ENCODE data around the gene ARSG. TPM values are rescaled to one million over a fixed set of nuclear protein-coding genes. Genes with fewer than 3 reads are reported as not detected.

ARSG gene
- total and polyA plus RNA-seq, 2 of the 13 experiments (the other 11 are each of a cell fraction or from before 2014, with no cell fraction given), result 3.7 to 15.2 TPM

DNA sequence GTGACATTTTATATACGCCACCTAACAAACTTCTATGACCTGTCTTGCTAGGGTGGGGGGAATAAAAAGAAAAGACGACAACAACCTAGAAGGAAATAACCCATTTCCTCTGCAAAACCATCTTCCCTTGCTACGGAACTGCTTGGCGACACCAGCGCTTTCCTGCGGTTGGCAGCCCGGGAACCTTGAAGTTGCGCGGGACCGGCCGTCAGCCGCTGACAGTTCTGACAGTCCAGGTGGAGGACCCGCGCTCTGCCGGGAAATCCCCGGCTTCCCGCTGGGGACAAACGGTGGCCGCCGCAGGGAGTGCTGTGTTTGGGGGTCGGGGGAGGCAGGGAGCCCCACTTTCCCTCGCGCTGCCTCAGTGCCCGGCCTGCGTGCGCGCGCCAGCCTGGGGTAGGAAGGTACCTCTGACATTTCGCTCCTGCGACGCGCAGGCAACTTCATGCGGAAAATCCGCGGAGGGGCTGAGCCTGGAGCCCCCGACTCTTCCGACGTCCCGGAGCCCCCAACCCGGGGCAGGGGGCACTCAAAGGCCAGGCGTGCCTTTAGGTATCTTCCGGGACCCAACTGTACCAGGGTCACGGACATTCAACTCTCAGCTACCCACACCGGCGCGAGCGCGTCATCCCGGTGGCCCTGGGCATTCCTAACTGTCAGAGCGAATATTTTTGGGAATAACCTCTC lies 884 bp upstream of the ARSG start (continued):
- TF ChIP-seq, protein P1, sequence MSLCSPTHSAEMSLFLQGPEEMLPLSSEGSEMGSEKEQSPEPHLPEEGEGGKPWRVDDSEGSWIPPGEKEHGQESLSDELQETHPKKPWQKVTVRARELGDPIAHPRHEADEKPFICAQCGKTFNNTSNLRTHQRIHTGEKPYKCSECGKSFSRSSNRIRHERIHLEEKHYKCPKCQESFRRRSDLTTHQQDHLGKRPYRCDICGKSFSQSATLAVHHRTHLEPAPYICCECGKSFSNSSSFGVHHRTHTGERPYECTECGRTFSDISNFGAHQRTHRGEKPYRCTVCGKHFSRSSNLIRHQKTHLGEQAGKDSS (CRISPR knock-in tag; IDR thresholded peaks at IDR 0.05; ENCODE audit: borderline replicate concordance, low read depth), result no peak
- TF ChIP-seq, protein P2, sequence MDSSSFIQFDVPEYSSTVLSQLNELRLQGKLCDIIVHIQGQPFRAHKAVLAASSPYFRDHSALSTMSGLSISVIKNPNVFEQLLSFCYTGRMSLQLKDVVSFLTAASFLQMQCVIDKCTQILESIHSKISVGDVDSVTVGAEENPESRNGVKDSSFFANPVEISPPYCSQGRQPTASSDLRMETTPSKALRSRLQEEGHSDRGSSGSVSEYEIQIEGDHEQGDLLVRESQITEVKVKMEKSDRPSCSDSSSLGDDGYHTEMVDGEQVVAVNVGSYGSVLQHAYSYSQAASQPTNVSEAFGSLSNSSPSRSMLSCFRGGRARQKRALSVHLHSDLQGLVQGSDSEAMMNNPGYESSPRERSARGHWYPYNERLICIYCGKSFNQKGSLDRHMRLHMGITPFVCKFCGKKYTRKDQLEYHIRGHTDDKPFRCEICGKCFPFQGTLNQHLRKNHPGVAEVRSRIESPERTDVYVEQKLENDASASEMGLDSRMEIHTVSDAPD (CRISPR knock-in tag; IDR thresholded peaks at IDR 0.05), result no peak
- TF ChIP-seq FOXM1 (CRISPR knock-in tag; IDR thresholded peaks at IDR 0.05) (no peak), ZNF143 (CRISPR knock-in tag; IDR thresholded peaks at IDR 0.05) (no peak), ZNF703 (CRISPR knock-in tag; IDR thresholded peaks at IDR 0.05; ENCODE audit: borderline replicate concordance) (no peak), TEF (CRISPR knock-in tag; IDR thresholded peaks at IDR 0.05) (no peak), REXO4 (CRISPR knock-in tag; IDR thresholded peaks at IDR 0.05; ENCODE audit: borderline replicate concordance) (no peak), CBX2 (IDR thresholded peaks at IDR 0.05; ENCODE audit: low read depth, low read length) (no peak), CBX2 (CRISPR knock-in tag; IDR thresholded peaks at IDR 0.05; ENCODE audit: low read depth) (no peak), HNRNPK (IDR thresholded peaks at IDR 0.05; ENCODE audit: low read depth, low read length, poor library complexity, severe bottlenecking) (no peak), TEAD2 (CRISPR knock-in tag; IDR thresholded peaks at IDR 0.05) (no peak), HNRNPLL (IDR thresholded peaks at IDR 0.05; ENCODE audit: low read depth, low read length, poor library complexity, severe bottlenecking) (peak; percentile 67), ZNF510 (CRISPR knock-in tag; IDR thresholded peaks at IDR 0.05; ENCODE audit: low read depth) (no peak), ZNF205 (CRISPR knock-in tag; IDR thresholded peaks at IDR 0.05) (no peak; the same call in 1 of the 2 replicates), SNAPC4 (CRISPR knock-in tag; IDR thresholded peaks at IDR 0.05) (no peak), ZNF383 (CRISPR knock-in tag; IDR thresholded peaks at IDR 0.05; ENCODE audit: borderline replicate concordance) (no peak), ZSCAN12 (CRISPR knock-in tag; IDR thresholded peaks at IDR 0.05) (no peak), ZNF367 (CRISPR knock-in tag; IDR thresholded peaks at IDR 0.05; ENCODE audit: borderline replicate concordance) (no peak), EZH2 (conservative IDR thresholded peaks at IDR 0.05; ENCODE audit: low read depth, low read length) (no peak)
- TF ChIP-seq, protein P3, sequence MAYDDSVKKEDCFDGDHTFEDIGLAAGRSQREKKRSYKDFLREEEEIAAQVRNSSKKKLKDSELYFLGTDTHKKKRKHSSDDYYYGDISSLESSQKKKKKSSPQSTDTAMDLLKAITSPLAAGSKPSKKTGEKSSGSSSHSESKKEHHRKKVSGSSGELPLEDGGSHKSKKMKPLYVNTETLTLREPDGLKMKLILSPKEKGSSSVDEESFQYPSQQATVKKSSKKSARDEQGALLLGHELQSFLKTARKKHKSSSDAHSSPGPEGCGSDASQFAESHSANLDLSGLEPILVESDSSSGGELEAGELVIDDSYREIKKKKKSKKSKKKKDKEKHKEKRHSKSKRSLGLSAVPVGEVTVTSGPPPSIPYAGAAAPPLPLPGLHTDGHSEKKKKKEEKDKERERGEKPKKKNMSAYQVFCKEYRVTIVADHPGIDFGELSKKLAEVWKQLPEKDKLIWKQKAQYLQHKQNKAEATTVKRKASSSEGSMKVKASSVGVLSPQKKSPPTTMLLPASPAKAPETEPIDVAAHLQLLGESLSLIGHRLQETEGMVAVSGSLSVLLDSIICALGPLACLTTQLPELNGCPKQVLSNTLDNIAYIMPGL (CRISPR knock-in tag; IDR thresholded peaks at IDR 0.05; ENCODE audit: borderline replicate concordance in 1 of 2, low read depth in 1 of 2), result no peak
